Endothelial cell of umbilical vein (primary cell): ENCODE data around the gene DNAH3. TPM values are rescaled to one million over a fixed set of nuclear protein-coding genes. Genes with fewer than 3 reads are reported as not detected.

ENCODE experiments used
- BruUV-seq: library from RNA; stranded (reverse); fragments of 400-500 nt; replicated peaks from 2 replicates; lab custom pipeline; 2021; lab: Mats Ljungman, UMichigan
- CTCF ChIA-PET: fragments of 300-600, 350-600 bp; sonication (Branson Sonifier 250); formaldehyde crosslinking; loops from one replicate; lab custom pipeline; 2021; ENCODE audit warnings: antibody characterized with exemption, inconsistent platforms; lab: Charles Lee
- POLR2A ChIA-PET: fragments of 300-600, 350-600 bp; sonication (Branson Sonifier 250); formaldehyde crosslinking; loops from one replicate; lab custom pipeline; 2021; ENCODE audit warnings: antibody characterized with exemption, inconsistent platforms; lab: Charles Lee
- DNase-seq: peaks from one replicate; pipeline ENCODE4 v3.0.0-alpha.2; 2011; ENCODE audit warnings: low read depth, low spot score
- FAIRE-seq: peaks from 2 replicates; lab custom pipeline; 2011; peaks lifted over from hg19 to GRCh38; lab: Jason Lieb, UNC
- H2AFZ ChIP-seq: 2 replicates; pipeline ENCODE4 v1.6.0; 2012; ENCODE audit warnings: low read depth, low read length, control low read depth, inconsistent platforms
- H3K27ac ChIP-seq: 2 replicates; pipeline ENCODE4 v1.5.1; 2011; ENCODE audit warnings: low read depth, mild to moderate bottlenecking, control low read depth, low read length, moderate library complexity; ENCODE audit not compliant: insufficient read depth
- H3K27me3 ChIP-seq, 2 experiments: 2 replicates each; pipeline versions ENCODE4 v1.6.0 to v1.6.1; 2011; ENCODE audit warnings: low read length in 2 of 2, mixed read lengths in 1 of 2; ENCODE audit not compliant: control insufficient read depth in 2 of 2, insufficient read depth in 2 of 2
- H3K36me3 ChIP-seq, 2 experiments: 2 replicates in 1 of 2; 3 replicates in 1 of 2; pipeline ENCODE4 v1.5.1; 2011; ENCODE audit warnings: low read length in 2 of 2, mild to moderate bottlenecking in 1 of 2, moderate library complexity in 1 of 2; ENCODE audit not compliant: control insufficient read depth in 2 of 2, insufficient read depth in 2 of 2; ENCODE audit errors: extremely low read depth in 1 of 2
- H3K4me1 ChIP-seq: 3 replicates; pipeline ENCODE4 v1.5.1; 2011; ENCODE audit warnings: mild to moderate bottlenecking, low read length; ENCODE audit not compliant: control insufficient read depth, insufficient read depth; ENCODE audit errors: extremely low read depth
- H3K4me2 ChIP-seq: 2 replicates; pipeline ENCODE4 v1.6.1; 2011; ENCODE audit warnings: low read length, control low read depth, mixed read lengths; ENCODE audit not compliant: insufficient read depth
- H3K4me3 ChIP-seq, 3 experiments: fragments of 200-600 bp in 1 of 3; sonication (generic), shearing (Covaris generic) in 1 of 3; replicated peaks in 1 of 3; 2 replicates each; pipeline ENCODE4 v1.5.1; 2011 to 2016; ENCODE audit warnings: control low read depth in 3 of 3, low read length in 3 of 3, mild to moderate bottlenecking in 2 of 3, inconsistent platforms in 1 of 3, low read depth in 1 of 3, moderate library complexity in 1 of 3; ENCODE audit not compliant: insufficient read depth in 1 of 3
- H3K79me2 ChIP-seq: 2 replicates; pipeline ENCODE4 v1.6.0; 2012; ENCODE audit warnings: low read length, inconsistent platforms; ENCODE audit not compliant: control insufficient read depth, insufficient read depth
- H3K9ac ChIP-seq: replicated peaks from 2 replicates; pipeline ENCODE3; 2011; ENCODE audit warnings: low read length, control low read depth; ENCODE audit not compliant: insufficient read depth; ENCODE audit errors: extremely low read depth
- H3K9me1 ChIP-seq: replicated peaks from 3 replicates; pipeline ENCODE4 v1.6.0; 2011; ENCODE audit warnings: mild to moderate bottlenecking, low read length; ENCODE audit not compliant: control insufficient read depth, insufficient read depth; ENCODE audit errors: extremely low read depth
- H3K9me3 ChIP-seq: replicated peaks from 2 replicates; pipeline ENCODE4 v1.5.1; 2012; ENCODE audit warnings: low read length, inconsistent platforms; ENCODE audit not compliant: control insufficient read depth, insufficient read depth
- H4K20me1 ChIP-seq: replicated peaks from 2 replicates; pipeline ENCODE3; 2011; ENCODE audit warnings: mild to moderate bottlenecking, low read length; ENCODE audit not compliant: control insufficient read depth, insufficient read depth; ENCODE audit errors: extremely low read depth
- CTCF ChIP-seq, 2 donors: IDR thresholded peaks; 1 replicate in 1 of 2; 2 replicates in 1 of 2; pipeline ENCODE4 v1.5.1; 2011; ENCODE audit warnings: low read length in 2 of 2, mild to moderate bottlenecking in 2 of 2, moderate library complexity in 2 of 2, control low read depth in 1 of 2, inconsistent platforms in 1 of 2, low read depth in 1 of 2; ENCODE audit not compliant: insufficient read depth in 1 of 2; ENCODE audit errors: extremely low read depth in 1 of 2
- EZH2 ChIP-seq: IDR thresholded peaks from 2 replicates; pipeline ENCODE4 v1.6.1; 2012; ENCODE audit warnings: borderline replicate concordance, low read depth, mild to moderate bottlenecking, moderate library complexity, low read length, inconsistent platforms; ENCODE audit not compliant: severe bottlenecking
- FOS ChIP-seq: IDR thresholded peaks from 2 replicates; pipeline ENCODE4 v1.6.1; 2011; ENCODE audit warnings: mild to moderate bottlenecking, low read length, moderate library complexity, borderline replicate concordance; ENCODE audit not compliant: insufficient read depth
- GATA2 ChIP-seq: IDR thresholded peaks from 2 replicates; pipeline ENCODE4 v1.7.0; 2011; ENCODE audit warnings: low read depth, mild to moderate bottlenecking, moderate library complexity, mixed read lengths, low read length; ENCODE audit not compliant: insufficient read length, insufficient read depth
- JUN ChIP-seq: IDR thresholded peaks from 2 replicates; pipeline ENCODE4 v1.6.1; 2011; ENCODE audit warnings: borderline replicate concordance, low read depth; ENCODE audit not compliant: insufficient read length, insufficient read depth
- MAX ChIP-seq: IDR thresholded peaks from 2 replicates; pipeline ENCODE4 v1.6.1; 2011; ENCODE audit not compliant: insufficient read depth, insufficient read length
- MYC ChIP-seq: IDR thresholded peaks from one replicate; pipeline ENCODE4 v1.6.1; 2011; ENCODE audit warnings: mild to moderate bottlenecking, low read depth, low read length
- POLR2A ChIP-seq: IDR thresholded peaks from 2 replicates; pipeline ENCODE4 v1.6.1; 2012; ENCODE audit warnings: low read depth, mild to moderate bottlenecking, control low read depth, low read length
- POLR2AphosphoS5 ChIP-seq: IDR thresholded peaks from 2 replicates; pipeline ENCODE4 v1.6.1; 2012; ENCODE audit warnings: low read depth, mild to moderate bottlenecking, control low read depth, low read length, moderate library complexity; ENCODE audit not compliant: insufficient read depth
- dilution Hi-C: fragments of 300-500 bp; cut with MboI; formaldehyde crosslinking; loops from one replicate; pipeline ENCODE4 v1.15.0; 2019; ENCODE audit warnings: low sequenced_read_pairs; ENCODE audit not compliant: extremely low pct_ligation_motif_present
- intact Hi-C: fragments of 100-400 bp; cut with micrococcal nuclease; formaldehyde crosslinking; loops from one replicate; pipeline ENCODE4 v1.10.0; 2022
- polyA plus RNA-seq, 4 experiments: library from polyadenylated mRNA; depleted of rRNA in 3 of 4; stranded (reverse) in 3 of 4; unstranded in 1 of 4; fragments of >200 nt; gene quantifications; 2 replicates each; pipeline versions ENCODE4 v1.2.1 to v1.2.3, GENCODE V29; 2011 to 2012; ENCODE audit warnings: missing spikeins in 1 of 4
- total RNA-seq: library from RNA; stranded (reverse); gene quantifications from 2 replicates; pipeline ENCODE4 v1.2.3, GENCODE V29; 2021

Gene DNAH3
- total and polyA plus RNA-seq, 2 donors (not counting 3 experiments of a cell fraction or from before 2014, with no cell fraction given), result not detected

GRCh38 chr16:21126518-21126917 is 24.1 kb downstream of the DNAH3 start:
- BruUV-seq, result no TSS peak
- Histone ChIP-seq H3K4me1 (no peaks in the 10 kb centered on the region), H3K79me2 (no peaks in the 10 kb centered on the region), H3K27ac (no peak overlapping the region), H3K4me3 (no peak overlapping the region), H4K20me1 (no peaks in the 10 kb centered on the region), H3K9me3 (no peaks in the 10 kb centered on the region), H3K9me1 (no peaks in the 10 kb centered on the region), H3K4me2 (no peak overlapping the region), H3K36me3 (no peaks in the 10 kb centered on the region), H3K27me3 (no peaks in the 10 kb centered on the region), H2AFZ (no peak overlapping the region), H3K9ac (no peak overlapping the region)
- TF ChIP-seq MAX (no peak), FOS (no peak), POLR2A (no peak), GATA2 (no peak), EZH2 (no peak), CTCF (IDR thresholded peaks at IDR 0.05; ENCODE audit: extremely low read depth in 1 of 2, insufficient read depth in 1 of 2, low read depth in 1 of 2, low read length in 2 of 2) (no peak), JUN (no peak), POLR2AphosphoS5 (no peak), MYC (no peak)
- DNase-seq (no peak), FAIRE-seq (no peak)
- ChIA-PET POLR2A (no interaction called here), CTCF (no interaction called here)
- dilution Hi-C loops, result no loop called here
- intact Hi-C loops, result no loop called here
